GM23338 (cell line): ENCODE data around the gene CCNK. TPM values are rescaled to one million over a fixed set of nuclear protein-coding genes. Genes with fewer than 3 reads are reported as not detected.

Source experiments
- ATAC-seq: fragments of 200-7000 bp; cut with Tn5 transposase; 3 replicates; pipeline ENCODE4 v1.9.1; 2020
- DNase-seq: peaks from one replicate; pipeline ENCODE4 v3.0.0-alpha.2; 2015; ENCODE audit warnings: low spot score
- H2AFZ ChIP-seq: fragments of 200-600 bp; sonication (generic); 2 replicates; pipeline ENCODE4 v1.8.0; 2016; ENCODE audit warnings: antibody characterized with exemption, mild to moderate bottlenecking, moderate library complexity
- H3F3A ChIP-seq: fragments of 200-600 bp; sonication (generic); replicated peaks from 2 replicates; pipeline ENCODE4 v1.8.0; 2017; ENCODE audit warnings: antibody characterized with exemption, mixed run types, low read depth
- H3K27ac ChIP-seq: fragments of 200-600 bp; sonication (generic); 2 replicates; pipeline ENCODE4 v1.6.1; 2016; ENCODE audit warnings: low read depth
- H3K27me3 ChIP-seq: fragments of 200-600 bp; sonication (generic); 2 replicates; pipeline ENCODE4 v1.8.0; 2016; ENCODE audit warnings: mild to moderate bottlenecking, mixed run types, moderate library complexity; ENCODE audit not compliant: insufficient read depth
- H3K36me3 ChIP-seq: fragments of 200-600 bp; sonication (generic); 2 replicates; pipeline ENCODE4 v1.8.0; 2016; ENCODE audit warnings: mild to moderate bottlenecking; ENCODE audit not compliant: insufficient read depth
- H3K4me1 ChIP-seq: fragments of 200-600 bp; sonication (generic); 2 replicates; pipeline ENCODE4 v1.8.0; 2016; ENCODE audit warnings: mild to moderate bottlenecking, moderate library complexity; ENCODE audit not compliant: insufficient read depth
- H3K4me2 ChIP-seq: fragments of 200-600 bp; sonication (generic); 2 replicates; pipeline ENCODE4 v1.7.1; 2017; ENCODE audit warnings: mixed run types
- H3K4me3 ChIP-seq: fragments of 200-600 bp; sonication (generic); 2 replicates; pipeline ENCODE4 v1.6.1; 2016; ENCODE audit warnings: mixed run types
- H3K79me2 ChIP-seq: fragments of 200-600 bp; sonication (generic); replicated peaks from 2 replicates; pipeline ENCODE4 v1.8.0; 2017; ENCODE audit warnings: mild to moderate bottlenecking; ENCODE audit not compliant: insufficient read depth
- H3K9me2 ChIP-seq: fragments of 200-600 bp; sonication (generic); 2 replicates; pipeline ENCODE4 v1.8.0; 2017; ENCODE audit not compliant: insufficient read depth
- H4K20me1 ChIP-seq: fragments of 200-600 bp; sonication (generic); replicated peaks from 2 replicates; pipeline ENCODE4 v1.8.0; 2017; ENCODE audit warnings: mild to moderate bottlenecking; ENCODE audit not compliant: insufficient read depth
- H3K27ac Mint-ChIP-seq: 2 replicates; pipeline ENCODE4 v1.8.0; 2020; ENCODE audit warnings: inconsistent platforms, mild to moderate bottlenecking, moderate library complexity, mixed read lengths
- H3K27me3 Mint-ChIP-seq: 3 replicates; pipeline ENCODE4 v1.8.0; 2022; ENCODE audit warnings: low read depth, mild to moderate bottlenecking, moderate library complexity, mixed read lengths, inconsistent platforms; ENCODE audit not compliant: insufficient read depth, poor library complexity
- H3K36me3 Mint-ChIP-seq: 3 replicates; pipeline ENCODE4 v1.8.0; 2021; ENCODE audit warnings: low read depth, mild to moderate bottlenecking, inconsistent platforms, moderate library complexity, mixed read lengths
- H3K4me1 Mint-ChIP-seq: 3 replicates; pipeline ENCODE4 v1.8.0; 2020; ENCODE audit warnings: mild to moderate bottlenecking, inconsistent platforms, mixed read lengths
- H3K4me3 Mint-ChIP-seq: 3 replicates; pipeline ENCODE4 v1.8.0; 2021; ENCODE audit warnings: moderate library complexity, mild to moderate bottlenecking, inconsistent platforms, mixed read lengths
- H3K9me3 Mint-ChIP-seq: 3 replicates; pipeline ENCODE4 v1.8.0; 2020; ENCODE audit warnings: moderate library complexity, mild to moderate bottlenecking, inconsistent platforms, mixed read lengths
- CREB1 ChIP-seq: fragments of 250-450 bp; sonication (Bioruptor Pico); IDR thresholded peaks from 2 replicates; pipeline ENCODE4 v1.5.0; 2020; ENCODE audit warnings: low read depth, mild to moderate bottlenecking, moderate library complexity
- ETS1 ChIP-seq: IDR thresholded peaks from 2 replicates; pipeline ENCODE4 v1.6.1; 2016; ENCODE audit warnings: antibody characterized with exemption
- EZH2 ChIP-seq: fragments of 200-600 bp; sonication (generic); IDR thresholded peaks from one replicate; pipeline ENCODE4 v1.8.0; 2017; ENCODE audit warnings: antibody characterized with exemption, mild to moderate bottlenecking, low read depth; ENCODE audit not compliant: unreplicated experiment
- EZH2phosphoT487 ChIP-seq: fragments of 200-600 bp; sonication (generic); IDR thresholded peaks from one replicate; pipeline ENCODE4 v1.8.1; 2018; ENCODE audit warnings: antibody characterized with exemption; ENCODE audit not compliant: unreplicated experiment
- JUNB ChIP-seq: IDR thresholded peaks from one replicate; pipeline ENCODE4 v1.6.1; 2016; ENCODE audit warnings: antibody characterized with exemption; ENCODE audit not compliant: unreplicated experiment
- NANOG ChIP-seq: IDR thresholded peaks from 2 replicates; pipeline ENCODE4 v1.6.1; 2016; ENCODE audit warnings: antibody characterized with exemption, borderline replicate concordance
- POLR2AphosphoS5 ChIP-seq: IDR thresholded peaks from 2 replicates; pipeline ENCODE4 v1.6.1; 2016; ENCODE audit warnings: antibody characterized with exemption, low read depth
- REST ChIP-seq: IDR thresholded peaks from one replicate; pipeline ENCODE4 v1.6.1; 2018; ENCODE audit warnings: antibody characterized with exemption; ENCODE audit not compliant: unreplicated experiment
- STAT1 ChIP-seq: IDR thresholded peaks from one replicate; pipeline ENCODE4 v1.6.1; 2016; ENCODE audit warnings: antibody characterized with exemption; ENCODE audit not compliant: unreplicated experiment
- ZNF114 ChIP-seq: fragments of 250-450 bp; sonication (Bioruptor Pico); IDR thresholded peaks from 2 replicates; pipeline ENCODE4 v1.5.0; 2020; ENCODE audit warnings: mild to moderate bottlenecking, moderate library complexity
- ZNF331 ChIP-seq: fragments of 250-450 bp; sonication (Bioruptor Pico); IDR thresholded peaks from 2 replicates; pipeline ENCODE4 v1.5.0; 2020; ENCODE audit warnings: low read depth, mild to moderate bottlenecking, moderate library complexity
- ZNF462 ChIP-seq: fragments of 250-450 bp; sonication (Bioruptor Pico); IDR thresholded peaks from 2 replicates; pipeline ENCODE4 v1.5.0; 2020; ENCODE audit warnings: mild to moderate bottlenecking, moderate library complexity
- polyA plus RNA-seq: library from polyadenylated mRNA; unstranded; fragments of >200 nt; fragmentation: Nextera tagmentation; extraction: Ambion mirVana; gene quantifications from 2 replicates; pipeline ENCODE4 v1.2.1, GENCODE V29; 2016
- total RNA-seq: library from RNA; depleted of rRNA; stranded (reverse); fragments of >200 nt; shearing (Covaris generic); gene quantifications from 2 replicates; pipeline ENCODE4 v1.2.3, GENCODE V29; 2014
- TF ChIP-seq, protein P1 (sequence below), 2 experiments: fragments of 200-600 bp in 1 of 2; sonication (generic) in 1 of 2; conservative IDR thresholded peaks; 2 replicates each; pipeline versions ENCODE4 v1.5.1 to v1.6.1; 2016 to 2017; ENCODE audit warnings: antibody characterized with exemption in 2 of 2, low read depth in 2 of 2, mild to moderate bottlenecking in 2 of 2, moderate library complexity in 1 of 2

CCNK gene
- total and polyA plus RNA-seq, 2 experiments from 2014 or later: 54.0 to 60.6 TPM

GRCh38 chr14:99552572-99553216 lies 71.5 kb downstream of the CCNK start:
- no peak overlapping the region for H3K4me2 ChIP-seq
- no peak overlapping the region for H3K27ac ChIP-seq
- Mint-ChIP-seq H3K4me3 (no peak overlapping the region), H3K27me3 (peaks cover 7% of the 10 kb centered on the region), H3K9me3 (no peaks in the 10 kb centered on the region), H3K4me1 (peaks cover 41% of the 10 kb centered on the region), H3K27ac (no peak overlapping the region), H3K36me3 (no peaks in the 10 kb centered on the region)
- no peaks in the 10 kb centered on the region for H3K36me3 ChIP-seq
- no peak for TF ChIP-seq REST
- TF ChIP-seq, protein P1, sequence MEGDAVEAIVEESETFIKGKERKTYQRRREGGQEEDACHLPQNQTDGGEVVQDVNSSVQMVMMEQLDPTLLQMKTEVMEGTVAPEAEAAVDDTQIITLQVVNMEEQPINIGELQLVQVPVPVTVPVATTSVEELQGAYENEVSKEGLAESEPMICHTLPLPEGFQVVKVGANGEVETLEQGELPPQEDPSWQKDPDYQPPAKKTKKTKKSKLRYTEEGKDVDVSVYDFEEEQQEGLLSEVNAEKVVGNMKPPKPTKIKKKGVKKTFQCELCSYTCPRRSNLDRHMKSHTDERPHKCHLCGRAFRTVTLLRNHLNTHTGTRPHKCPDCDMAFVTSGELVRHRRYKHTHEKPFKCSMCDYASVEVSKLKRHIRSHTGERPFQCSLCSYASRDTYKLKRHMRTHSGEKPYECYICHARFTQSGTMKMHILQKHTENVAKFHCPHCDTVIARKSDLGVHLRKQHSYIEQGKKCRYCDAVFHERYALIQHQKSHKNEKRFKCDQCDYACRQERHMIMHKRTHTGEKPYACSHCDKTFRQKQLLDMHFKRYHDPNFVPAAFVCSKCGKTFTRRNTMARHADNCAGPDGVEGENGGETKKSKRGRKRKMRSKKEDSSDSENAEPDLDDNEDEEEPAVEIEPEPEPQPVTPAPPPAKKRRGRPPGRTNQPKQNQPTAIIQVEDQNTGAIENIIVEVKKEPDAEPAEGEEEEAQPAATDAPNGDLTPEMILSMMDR (conservative IDR thresholded peaks at IDR 0.05; ENCODE audit: low read depth in 2 of 2): no peak
- no peak for TF ChIP-seq EZH2
- TF ChIP-seq ZNF114: no peak
- no peak for TF ChIP-seq ZNF462
- TF ChIP-seq POLR2AphosphoS5: no peak
- no peak for TF ChIP-seq JUNB
- no peak for TF ChIP-seq NANOG
- TF ChIP-seq STAT1: no peak
- no peak for TF ChIP-seq EZH2phosphoT487
- TF ChIP-seq ZNF331: no peak
- no peak for TF ChIP-seq ETS1
- TF ChIP-seq CREB1 (CRISPR knock-in tag): no peak
- no peaks in the 10 kb centered on the region for H3F3A ChIP-seq
- no peaks in the 10 kb centered on the region for H3K9me2 ChIP-seq
- no peak overlapping the region for H3K4me3 ChIP-seq
- H3K79me2 ChIP-seq: peaks cover 55% of the 10 kb centered on the region
- DNase-seq (no peak), ATAC-seq (no peak)
- peaks cover 35% of the 10 kb centered on the region for H4K20me1 ChIP-seq
- H3K27me3 ChIP-seq: no peaks in the 10 kb centered on the region
- peaks cover 11% of the 10 kb centered on the region for H3K4me1 ChIP-seq
- H2AFZ ChIP-seq: no peak overlapping the region
